ENCODE results near the gene FAM241A.
"Not testable (repeated sequence)": the region's sequence is repeated elsewhere in the genome, so short reads cannot be mapped to it uniquely, and the experiment has no call there.

The FAM241A gene

DNA sequence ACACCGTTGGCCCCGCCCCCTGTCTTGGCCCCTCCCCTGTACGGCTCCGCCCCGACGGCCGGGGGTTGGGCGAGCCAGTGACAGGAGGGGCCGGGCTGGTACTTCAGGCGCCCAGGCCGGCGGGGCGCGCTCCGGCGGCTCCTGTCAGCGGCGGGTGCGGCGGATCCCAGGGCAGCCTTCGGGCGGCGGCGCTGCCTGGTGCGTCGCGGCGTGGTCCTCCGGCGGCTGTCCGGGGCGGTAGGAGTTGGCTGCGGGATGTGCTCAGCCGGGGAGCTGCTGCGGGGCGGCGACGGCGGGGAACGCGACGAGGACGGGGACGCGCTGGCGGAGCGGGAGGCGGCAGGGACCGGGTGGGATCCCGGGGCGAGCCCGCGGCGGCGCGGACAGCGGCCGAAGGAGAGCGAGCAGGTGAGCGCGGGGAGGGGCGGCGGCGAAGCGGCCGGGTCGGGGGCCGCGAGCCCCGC is at the start of gene FAM241A:
Gene FAM241A (plus strand): TSS at position 129 of the 464 bp plus-strand sequence. CDS start 127 bp downstream, at position 256.
- peak; percentile 63 for DNase-seq

- no peak for DNase-seq
Observed at GRCh38 chr4:112098841-112099530, 46.3 kb upstream of the FAM241A start.

- DNase-seq = peak; percentile 52
Observed at GRCh38 chr4:112099701-112100297, 45.5 kb upstream of the FAM241A start.

DNA sequence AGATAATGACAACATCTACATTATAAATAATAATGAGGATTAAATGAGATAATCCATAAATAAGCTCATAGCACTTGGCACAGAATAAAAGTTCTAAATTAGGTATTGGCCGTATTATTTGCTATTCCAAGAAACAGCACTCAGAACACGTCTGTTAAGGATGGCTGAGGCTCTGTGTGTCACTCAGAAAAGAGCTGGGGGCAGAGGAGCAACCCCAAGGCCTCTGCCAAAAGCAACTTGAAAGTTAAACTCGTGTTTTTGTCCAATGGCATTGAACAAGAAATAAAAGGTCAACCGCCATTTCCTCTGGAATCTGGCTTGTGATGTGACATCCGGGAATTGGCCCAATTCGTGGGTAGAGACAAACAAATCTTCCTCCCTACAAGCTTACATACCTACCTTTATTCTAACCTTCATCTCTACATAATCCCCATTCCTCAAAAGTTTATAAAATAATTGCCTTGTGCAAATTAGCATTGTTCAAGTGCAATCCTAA is 42.3 kb upstream of the FAM241A start:
- no peak for DNase-seq

DNA sequence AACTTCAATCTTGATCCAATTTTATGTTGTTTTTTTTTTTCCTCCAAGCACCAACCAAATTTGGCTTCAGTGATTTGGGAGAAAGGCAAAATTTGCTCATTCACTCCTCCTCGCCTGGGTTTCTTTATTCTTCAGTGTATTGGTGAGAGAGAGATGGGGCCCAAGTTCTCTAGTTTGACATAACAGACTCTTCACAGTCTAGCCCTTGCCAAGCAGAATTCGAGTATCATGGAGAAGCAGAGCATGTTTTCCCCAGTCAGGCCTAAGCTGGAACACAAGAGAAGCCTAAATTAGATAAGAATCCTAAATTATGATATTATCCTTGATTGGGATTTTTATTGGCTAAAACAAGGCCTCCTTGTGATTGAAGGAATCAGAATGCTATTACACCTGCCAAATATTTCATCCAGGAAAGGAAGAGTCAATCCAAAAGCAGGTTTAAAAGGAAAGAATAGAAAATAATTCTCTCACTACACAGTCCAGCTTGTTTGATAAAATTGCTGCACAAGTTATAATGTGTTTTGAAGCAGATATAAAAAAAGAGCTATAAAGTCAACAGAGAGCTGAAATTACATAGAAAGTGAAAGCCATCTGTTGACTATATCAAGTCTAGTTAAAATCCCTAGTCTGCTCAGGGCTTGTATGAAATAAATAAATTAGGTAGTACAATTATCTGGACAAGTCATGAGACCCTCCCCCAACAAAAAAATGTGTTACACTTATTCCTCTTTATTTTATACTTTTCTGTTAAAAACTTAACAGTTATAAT is 39.9 kb upstream of the FAM241A start:
- no peak for DNase-seq

DNA sequence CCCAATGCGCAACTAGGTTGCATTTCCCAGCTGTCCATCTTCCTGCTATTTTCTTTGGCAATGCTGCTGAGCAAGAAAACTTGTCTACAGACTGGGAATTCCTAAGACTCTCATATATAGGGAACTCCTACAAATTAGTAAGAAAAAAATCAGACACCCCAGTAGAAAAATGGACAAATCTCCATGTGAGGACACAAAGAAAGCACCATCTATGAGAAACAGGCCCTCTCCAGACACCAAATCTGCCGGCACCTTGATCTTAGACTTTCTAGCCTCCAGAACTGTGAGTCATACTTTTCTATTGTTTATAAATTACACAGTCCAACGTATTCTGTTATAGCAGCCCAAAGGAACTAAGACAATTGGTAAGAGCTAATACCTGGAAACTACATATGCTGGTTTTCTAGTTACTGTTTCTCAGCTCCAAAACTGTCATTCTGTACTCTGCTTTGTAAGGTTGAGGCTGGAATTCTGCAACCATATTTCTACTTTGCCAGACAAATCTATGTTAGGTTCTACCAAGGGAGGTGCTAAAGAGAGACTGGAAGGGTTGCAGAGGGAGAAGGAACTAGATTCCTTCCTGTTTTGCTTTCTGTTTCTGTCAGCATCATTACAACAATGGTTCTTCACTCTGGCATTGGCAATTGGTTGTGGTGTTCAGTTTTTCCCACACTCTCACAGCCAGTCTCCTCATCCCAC is 35.7 kb upstream of the FAM241A start:
- DNase-seq = no peak

GRCh38 chr4:112110059-112110425 is 35.2 kb upstream of the FAM241A start:
- DNase-seq = no peak

GRCh38 chr4:112111306-112111705 is 33.9 kb upstream of the FAM241A start:
- DNase-seq = no peak

GRCh38 chr4:112112095-112112494 is 33.2 kb upstream of the FAM241A start:
- not testable (repeated sequence) for DNase-seq

- peak; percentile 10 for DNase-seq
Observed at GRCh38 chr4:112112590-112113170, 32.6 kb upstream of the FAM241A start.

- DNase-seq = no peak
Observed at GRCh38 chr4:112113864-112114263, 31.4 kb upstream of the FAM241A start.

DNA sequence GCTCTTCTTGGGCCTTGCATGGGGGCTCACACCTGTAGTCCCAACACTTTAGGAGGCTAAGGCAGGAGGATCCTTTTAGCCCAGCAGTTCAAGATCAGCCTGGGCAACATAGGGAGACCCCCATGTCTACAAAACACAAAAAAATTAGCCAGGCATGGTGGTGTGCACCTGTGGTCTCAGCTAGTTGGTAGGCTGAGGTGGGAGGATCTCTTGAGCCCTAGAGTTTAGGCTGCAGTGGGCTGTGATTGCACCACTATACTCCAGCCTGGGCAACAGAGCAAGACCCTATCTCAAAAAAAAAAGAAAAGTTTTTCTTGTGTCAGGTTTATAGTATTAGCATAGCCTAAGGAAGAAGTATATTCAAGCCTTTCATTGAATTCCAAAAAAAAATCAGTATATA is 30.8 kb upstream of the FAM241A start:
- DNase-seq = no peak

DNA sequence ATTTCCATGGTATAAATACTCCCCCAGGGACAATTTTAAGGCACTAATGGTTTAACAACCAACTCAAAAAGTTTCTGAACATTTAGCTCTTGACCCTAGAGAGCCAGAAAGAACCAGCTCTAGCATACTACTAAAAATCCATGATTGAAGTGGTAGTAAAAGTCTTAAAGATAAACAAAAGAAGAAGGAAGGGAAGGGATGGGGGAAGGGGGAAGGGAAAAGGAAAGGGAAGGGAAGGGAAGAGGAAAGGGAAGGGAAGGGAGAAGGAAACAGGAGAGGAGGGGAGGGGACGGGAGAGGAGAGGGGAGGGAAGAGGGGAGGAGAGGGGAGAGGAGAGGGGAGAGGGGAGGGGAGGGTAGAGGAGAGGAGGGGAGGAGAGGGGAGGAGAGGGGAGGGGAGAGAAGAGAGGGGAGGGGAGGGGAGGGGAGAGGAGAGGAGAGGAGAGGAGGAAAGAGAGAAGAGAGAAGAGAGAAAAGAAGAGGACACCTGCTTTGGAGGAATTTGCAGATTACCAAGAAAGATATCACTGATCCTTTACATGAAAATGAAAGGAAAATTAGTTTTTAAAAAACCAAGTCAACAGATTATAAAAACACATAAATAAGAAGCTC is 26.4 kb upstream of the FAM241A start:
- DNase-seq = no peak

GRCh38 chr4:112119353-112119783 is 25.9 kb upstream of the FAM241A start:
- no peak for DNase-seq

DNA sequence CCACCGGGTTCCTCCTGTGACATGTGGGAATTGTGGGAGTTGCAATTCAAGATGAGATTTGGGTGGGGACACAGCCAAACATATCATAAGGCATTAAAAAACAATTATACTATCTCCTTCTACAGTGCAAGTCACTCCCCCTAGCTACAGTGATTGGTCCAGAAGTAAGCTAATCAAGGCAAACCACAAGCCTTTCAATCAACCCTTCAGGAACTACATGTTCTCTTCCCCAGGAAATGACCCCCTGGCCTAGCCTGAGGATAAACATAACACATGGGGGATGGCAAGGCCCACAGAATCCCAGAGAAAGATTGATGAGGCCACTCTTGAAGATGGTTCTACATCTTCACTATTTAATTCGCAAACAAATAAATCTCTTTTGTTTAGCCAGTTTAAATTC is 25.2 kb upstream of the FAM241A start:
- no peak for DNase-seq

GRCh38 chr4:112125416-112125815 is 19.8 kb upstream of the FAM241A start:
- DNase-seq = no peak

DNA sequence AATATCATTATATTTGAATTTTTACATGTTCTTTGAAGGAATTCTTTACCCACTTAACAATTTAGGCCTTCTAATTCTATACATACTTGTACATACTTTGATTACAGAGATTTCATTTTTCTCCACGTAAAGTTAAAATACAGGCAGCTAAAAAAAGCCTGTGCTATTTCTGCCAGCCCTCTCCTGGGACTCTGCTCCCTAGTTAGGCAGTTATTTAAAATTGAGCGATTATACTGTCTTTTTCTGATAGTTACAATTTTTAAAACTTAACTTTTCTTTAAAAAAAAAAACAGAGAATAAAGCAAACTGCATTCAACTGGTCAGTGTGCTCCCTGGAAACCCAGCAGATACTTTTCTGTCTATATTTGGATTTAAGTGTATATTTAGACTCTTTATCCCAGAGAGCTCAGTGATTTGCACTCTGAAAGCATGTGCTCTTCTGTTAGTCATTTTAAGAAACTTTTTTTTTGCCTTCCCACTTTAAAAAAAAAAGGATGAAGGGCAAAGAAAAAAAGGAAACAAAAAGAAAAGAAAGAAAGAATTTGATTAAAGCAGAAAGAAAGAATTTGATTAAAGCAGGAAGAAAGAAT is 18.1 kb upstream of the FAM241A start:
- DNase-seq = no peak

DNA sequence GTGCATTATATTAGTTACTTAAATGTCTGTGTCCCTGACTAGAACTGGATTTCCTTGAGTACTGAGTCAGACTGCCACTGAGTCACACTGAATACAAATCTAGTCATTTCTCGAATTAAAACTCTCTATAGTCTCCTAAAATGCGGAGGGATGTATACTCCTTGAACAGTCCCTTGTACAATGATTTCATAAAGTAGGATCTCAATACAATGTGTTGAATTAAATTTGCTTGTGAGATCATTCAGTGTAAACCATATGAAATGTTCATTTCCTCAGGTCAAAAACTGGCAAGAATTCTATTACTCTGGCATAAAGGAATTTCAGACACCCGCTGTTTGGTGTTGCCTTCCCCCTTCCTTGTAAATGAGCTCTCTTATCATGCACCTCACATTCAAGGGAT is 17.5 kb upstream of the FAM241A start:
- no peak for DNase-seq

DNA sequence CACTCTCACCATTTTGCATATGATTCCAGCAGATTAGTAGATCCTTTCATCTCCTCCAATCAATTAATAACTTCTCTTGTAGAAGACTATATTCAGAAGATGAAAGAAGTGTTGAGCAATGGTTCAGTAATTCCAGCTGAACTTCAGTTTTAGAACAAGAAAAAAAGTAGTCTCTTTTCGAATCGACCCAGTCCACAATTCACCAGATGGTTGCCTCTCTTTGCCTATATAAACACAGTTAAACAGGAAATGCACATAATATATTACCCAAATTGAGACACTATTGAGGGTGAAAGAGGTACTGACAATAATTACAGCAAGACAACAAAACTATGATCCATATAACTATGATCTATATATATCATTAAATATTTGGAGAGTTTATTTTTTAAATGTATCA is 16.8 kb upstream of the FAM241A start:
- no peak for DNase-seq

- DNase-seq = no peak
Observed at GRCh38 chr4:112130906-112131305, 14.3 kb upstream of the FAM241A start.

GRCh38 chr4:112136551-112136950 is 8.7 kb upstream of the FAM241A start:
- DNase-seq = no peak

GRCh38 chr4:112138538-112138937 is 6.7 kb upstream of the FAM241A start:
- no peak for DNase-seq

All from NCI-H446 treated with DMSO at 0.1 percent for 48 hours (cell line).